Endothelial cell of umbilical vein (primary cell): ENCODE measurements around the gene ANKRD39.

Experiments used
- CTCF ChIP-seq, 2 donors: IDR thresholded peaks; 1 replicate in 1 of 2; 2 replicates in 1 of 2; pipeline ENCODE4 v1.5.1; 2011; ENCODE audit warnings: low read length in 2 of 2, mild to moderate bottlenecking in 2 of 2, moderate library complexity in 2 of 2, control low read depth in 1 of 2, inconsistent platforms in 1 of 2, low read depth in 1 of 2; ENCODE audit not compliant: insufficient read depth in 1 of 2; ENCODE audit errors: extremely low read depth in 1 of 2
- EZH2 ChIP-seq: IDR thresholded peaks from 2 replicates; pipeline ENCODE4 v1.6.1; 2012; ENCODE audit warnings: borderline replicate concordance, low read depth, mild to moderate bottlenecking, moderate library complexity, low read length, inconsistent platforms; ENCODE audit not compliant: severe bottlenecking
- FOS ChIP-seq: IDR thresholded peaks from 2 replicates; pipeline ENCODE4 v1.6.1; 2011; ENCODE audit warnings: mild to moderate bottlenecking, low read length, moderate library complexity, borderline replicate concordance; ENCODE audit not compliant: insufficient read depth
- GATA2 ChIP-seq: IDR thresholded peaks from 2 replicates; pipeline ENCODE4 v1.7.0; 2011; ENCODE audit warnings: low read depth, mild to moderate bottlenecking, moderate library complexity, mixed read lengths, low read length; ENCODE audit not compliant: insufficient read length, insufficient read depth
- MAX ChIP-seq: IDR thresholded peaks from 2 replicates; pipeline ENCODE4 v1.6.1; 2011; ENCODE audit not compliant: insufficient read depth, insufficient read length
- MYC ChIP-seq: IDR thresholded peaks from one replicate; pipeline ENCODE4 v1.6.1; 2011; ENCODE audit warnings: mild to moderate bottlenecking, low read depth, low read length
- POLR2A ChIP-seq: IDR thresholded peaks from 2 replicates; pipeline ENCODE4 v1.6.1; 2012; ENCODE audit warnings: low read depth, mild to moderate bottlenecking, control low read depth, low read length
- POLR2AphosphoS5 ChIP-seq: IDR thresholded peaks from 2 replicates; pipeline ENCODE4 v1.6.1; 2012; ENCODE audit warnings: low read depth, mild to moderate bottlenecking, control low read depth, low read length, moderate library complexity; ENCODE audit not compliant: insufficient read depth

GRCh38 chr2:96882230-96882629, 24.4 kb upstream of the ANKRD39 start:
- TF ChIP-seq CTCF (IDR thresholded peaks at IDR 0.05; ENCODE audit: extremely low read depth in 1 of 2, insufficient read depth in 1 of 2, low read depth in 1 of 2, low read length in 2 of 2) (no peak), EZH2 (no peak), POLR2A (no peak), GATA2 (no peak), POLR2AphosphoS5 (no peak), MYC (no peak), MAX (no peak), FOS (no peak)
